CD4-positive, alpha-beta memory T cell (primary cell): ENCODE results near the gene RIMOC1. TPM values are rescaled to one million over a fixed set of nuclear protein-coding genes. Genes with fewer than 3 reads are reported as not detected.
A peak's percentile ranks its signal among the peaks of the same experiment; 100 is the strongest.

Experiments
- CTCF ChIA-PET: fragments of 350-600 bp; sonication (Branson Sonifier 250); formaldehyde crosslinking; loops from one replicate; lab custom pipeline; 2021; ENCODE audit warnings: inconsistent platforms; ENCODE audit not compliant: partially characterized antibody; lab: Charles Lee
- POLR2A ChIA-PET: fragments of 350-600 bp; sonication (Branson Sonifier 250); formaldehyde crosslinking; loops from one replicate; lab custom pipeline; 2021; ENCODE audit not compliant: partially characterized antibody; lab: Charles Lee
- DNase-seq, 5 donors: peaks; one replicate each; pipeline versions ENCODE4 v3.0.0 to v3.0.0-alpha.2; 2020 to 2022; ENCODE audit warnings: mixed read lengths in 1 of 5
- H3K27ac ChIP-seq: one replicate; pipeline ENCODE4 v1.7.0; 2013; ENCODE audit warnings: low read depth, low read length
- H3K27me3 ChIP-seq: 2 replicates; pipeline ENCODE4 v1.7.0; 2013; ENCODE audit warnings: mild to moderate bottlenecking, low read length, moderate library complexity; ENCODE audit not compliant: insufficient read depth
- H3K36me3 ChIP-seq: 2 replicates; pipeline ENCODE4 v1.7.0; 2013; ENCODE audit warnings: mild to moderate bottlenecking, low read length, moderate library complexity; ENCODE audit not compliant: insufficient read depth
- H3K4me1 ChIP-seq: 2 replicates; pipeline ENCODE4 v1.7.0; 2013; ENCODE audit warnings: mild to moderate bottlenecking, low read length, moderate library complexity; ENCODE audit not compliant: insufficient read depth
- H3K4me3 ChIP-seq, 2 donors: one replicate each; pipeline ENCODE4 v1.7.0; 2013; ENCODE audit warnings: low read length in 2 of 2, mild to moderate bottlenecking in 1 of 2
- H3K9me3 ChIP-seq, 2 donors: one replicate each; pipeline ENCODE4 v1.7.0; 2013; ENCODE audit warnings: low read length in 2 of 2, control low read depth in 1 of 2; ENCODE audit not compliant: control insufficient read depth in 1 of 2
- H3K27ac Mint-ChIP-seq, 7 donors: one replicate each; pipeline ENCODE4 v1.8.0; 2020 to 2021; ENCODE audit warnings: mixed read lengths in 7 of 7, mild to moderate bottlenecking in 6 of 7, inconsistent platforms in 3 of 7, moderate library complexity in 3 of 7
- H3K27me3 Mint-ChIP-seq, 2 donors: one replicate each; pipeline ENCODE4 v1.8.0; 2020 to 2021; ENCODE audit warnings: mixed read lengths in 2 of 2
- H3K36me3 Mint-ChIP-seq, 2 donors: one replicate each; pipeline ENCODE4 v1.8.0; 2020 to 2021; ENCODE audit warnings: mixed read lengths in 2 of 2, inconsistent platforms in 1 of 2, mild to moderate bottlenecking in 1 of 2
- H3K4me1 Mint-ChIP-seq, 4 donors: one replicate each; pipeline ENCODE4 v1.8.0; 2020 to 2021; ENCODE audit warnings: mixed read lengths in 4 of 4, mild to moderate bottlenecking in 1 of 4
- H3K4me3 Mint-ChIP-seq, 8 donors: one replicate each; pipeline ENCODE4 v1.8.0; 2020 to 2021; ENCODE audit warnings: mixed read lengths in 8 of 8, mild to moderate bottlenecking in 7 of 8, moderate library complexity in 6 of 8, inconsistent platforms in 3 of 8
- H3K9me3 Mint-ChIP-seq, 8 donors: one replicate each; pipeline ENCODE4 v1.8.0; 2020 to 2021; ENCODE audit warnings: mixed read lengths in 8 of 8, mild to moderate bottlenecking in 5 of 8, inconsistent platforms in 3 of 8, moderate library complexity in 1 of 8
- intact Hi-C: fragments of 100-400 bp; cut with micrococcal nuclease; formaldehyde crosslinking; loops from one replicate; pipeline ENCODE4 v1.15.1; 2023
- polyA plus RNA-seq, 2 donors: library from polyadenylated mRNA; unstranded; fragments of 300-500 nt; fragmentation: Illumina TruSeq; gene quantifications; one replicate each; pipeline ENCODE4 v1.2.3, GENCODE V29; 2021
- total RNA-seq, 2 experiments: library from RNA; stranded (reverse); gene quantifications; one replicate each; pipeline ENCODE4 v1.2.3, GENCODE V29; 2021

RIMOC1 gene, protein sequence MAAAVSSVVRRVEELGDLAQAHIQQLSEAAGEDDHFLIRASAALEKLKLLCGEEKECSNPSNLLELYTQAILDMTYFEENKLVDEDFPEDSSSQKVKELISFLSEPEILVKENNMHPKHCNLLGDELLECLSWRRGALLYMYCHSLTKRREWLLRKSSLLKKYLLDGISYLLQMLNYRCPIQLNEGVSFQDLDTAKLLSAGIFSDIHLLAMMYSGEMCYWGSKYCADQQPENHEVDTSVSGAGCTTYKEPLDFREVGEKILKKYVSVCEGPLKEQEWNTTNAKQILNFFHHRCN
- 10 to 100 TPM; 33.1 to 33.7 TPM for total RNA-seq
- polyA plus RNA-seq = 10 to 100 TPM in 1 of 2 donors, 1 to 10 TPM in 1; 3.9 to 10.5 TPM

DNA sequence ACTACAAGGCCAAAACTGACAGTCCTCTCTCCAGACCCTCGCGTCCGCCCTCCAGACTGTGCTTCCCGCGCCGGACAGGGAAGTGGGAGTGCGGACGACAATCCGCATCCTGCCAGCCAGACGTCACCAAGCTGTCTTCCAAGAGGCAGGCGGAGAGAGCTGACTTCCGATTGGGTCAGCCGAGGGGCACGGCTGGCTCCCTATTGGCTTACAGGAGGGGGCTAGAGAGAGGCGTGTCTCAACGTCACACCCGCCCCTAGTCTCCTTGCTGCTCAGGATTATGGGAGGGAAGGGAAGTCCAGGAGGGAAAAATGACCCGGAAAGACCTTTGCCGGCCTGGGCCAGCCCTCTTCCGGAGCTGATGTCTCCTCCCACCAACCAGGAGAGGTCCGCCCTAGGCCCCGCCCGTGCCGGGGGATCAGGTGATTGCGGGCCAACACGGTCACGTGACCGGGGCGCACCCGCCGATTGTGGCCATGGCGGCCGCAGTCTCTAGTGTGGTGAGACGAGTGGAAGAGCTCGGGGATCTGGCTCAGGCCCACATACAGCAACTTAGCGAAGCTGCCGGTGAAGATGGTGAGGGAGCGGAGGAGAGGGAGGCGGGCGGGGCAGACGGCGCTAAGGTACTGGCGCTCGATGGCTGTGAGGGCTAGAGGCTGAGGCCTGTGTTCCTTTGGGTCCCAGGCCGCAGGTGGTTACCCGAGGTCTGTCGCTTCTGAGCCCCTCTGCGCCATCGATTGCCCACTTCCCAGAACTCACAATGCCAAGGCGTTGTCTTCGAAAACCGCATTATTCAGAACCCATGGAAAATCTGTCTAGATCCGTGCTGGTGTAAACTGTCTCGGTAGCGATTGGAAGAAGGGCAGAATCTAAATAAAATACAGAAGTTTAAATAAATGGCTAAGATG is at the start of gene RIMOC1:
RIMOC1 (plus strand) TSS at position 453 of the 908 bp plus-strand sequence; CDS start at position 477, 24 bp downstream.
- peak; percentile 96 to 98 (median 98) for DNase-seq
- Mint-ChIP-seq H3K9me3 (peaks cover 0 to 3% (median 0%) of the 10 kb centered on the region in 8 donors), H3K4me1 (peaks cover 22 to 48% (median 29%) of the 10 kb centered on the region in 4 donors), H3K36me3 (peaks cover 18 to 34% of the 10 kb centered on the region in 2 donors), H3K27ac (peak within 1 kb of the TSS; percentile 96 to 100 (median 97)), H3K4me3 (peak within 1 kb of the TSS; percentile 93 to 99 (median 98)), H3K27me3 (peaks cover 0 to 2% of the 10 kb centered on the region in 2 donors)
- H3K27ac ChIP-seq = peak within 1 kb of the TSS; percentile 74
- ChIA-PET POLR2A (interaction anchor here (0.6 to 3.0 kb wide), 30 partner anchors 9 to 1653 kb away, joined by 3 to 85 read pairs (median 5); partner anchors contain the start of genes FBXO4, OXCT1, RPL37 and TMEM267), CTCF (interaction anchor here (0.8 to 2.3 kb wide), 11 partner anchors 10 to 1580 kb away, joined by 3 to 11 read pairs (median 4); partner anchors contain the start of genes FBXO4, OXCT1 and TMEM267)
- H3K4me3 ChIP-seq = peak within 1 kb of the TSS; percentile 82 to 90
- H3K9me3 ChIP-seq = no peaks in the 10 kb centered on the region
- peaks cover 16% of the 10 kb centered on the region for H3K36me3 ChIP-seq
- peaks cover 16% of the 10 kb centered on the region for H3K4me1 ChIP-seq
- intact Hi-C loops = loop anchor here (1.0 to 5.0 kb wide), 8 partner anchors 21 to 1580 kb away; partner anchors contain the start of genes FBXO4, OXCT1, PRKAA1 and RPL37
- no peaks in the 10 kb centered on the region for H3K27me3 ChIP-seq

DNA sequence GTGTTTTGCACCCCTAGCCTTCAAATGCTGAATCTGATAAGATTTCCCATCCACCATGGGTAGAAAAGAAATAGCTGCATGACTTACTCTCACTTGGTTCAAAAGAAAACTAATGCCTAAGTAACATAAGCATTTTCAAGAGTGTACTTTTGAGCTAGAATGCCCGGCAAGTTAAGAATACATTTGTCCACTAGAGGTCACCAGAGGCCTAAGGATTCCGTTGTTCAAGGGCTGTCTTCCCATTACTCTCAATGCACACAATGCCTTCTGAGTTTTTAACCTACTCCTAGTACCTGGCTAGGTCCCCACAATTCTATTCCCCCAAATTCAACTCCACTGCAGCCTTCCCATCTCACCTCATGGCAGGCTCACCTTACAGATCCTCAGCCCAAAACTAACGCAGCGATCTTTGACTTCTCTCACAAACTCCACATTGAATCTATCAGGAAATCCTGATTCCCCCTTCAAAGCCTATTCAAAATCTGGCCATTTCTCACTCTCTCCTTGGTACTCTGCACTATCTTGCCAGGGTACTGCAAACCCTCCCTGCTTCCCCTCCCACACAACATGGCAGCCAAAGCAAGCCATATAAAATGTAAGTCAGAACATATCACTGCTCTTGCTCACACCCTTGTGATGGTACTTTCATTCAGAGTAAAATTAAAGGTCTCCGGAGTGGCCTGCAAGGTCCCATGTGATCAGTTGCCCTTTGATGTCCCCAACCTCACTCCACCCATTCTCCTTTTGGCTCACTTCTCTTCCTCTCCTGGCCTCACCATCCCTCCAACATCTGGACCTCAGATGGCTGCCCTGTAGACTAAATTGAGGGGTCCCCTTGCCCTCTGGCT is 47.3 kb upstream of the RIMOC1 start:
- Histone ChIP-seq H3K27me3 (no peaks in the 10 kb centered on the region), H3K4me1 (no peaks in the 10 kb centered on the region), H3K4me3 (no peak overlapping the region), H3K36me3 (peaks cover 30% of the 10 kb centered on the region), H3K9me3 (no peaks in the 10 kb centered on the region), H3K27ac (no peak overlapping the region)
- CTCF ChIA-PET = interaction anchor here (0.9 to 9.2 kb wide), 30 partner anchors 9 to 1032 kb away, joined by 3 to 196 read pairs (median 5); partner anchors contain the start of genes FBXO4 and RIMOC1
- intact Hi-C loops = loop anchor here (1.0 to 5.0 kb wide), 9 partner anchors 47 to 1540 kb away; partner anchors contain the start of genes FBXO4 and RIMOC1
- no peak overlapping the region for H3K4me3 Mint-ChIP-seq
- no peak overlapping the region for H3K27ac Mint-ChIP-seq
- H3K27me3 Mint-ChIP-seq = no peaks in the 10 kb centered on the region
- POLR2A ChIA-PET = interaction anchor here (0.6 to 2.3 kb wide), 6 partner anchors 9 to 200 kb away, joined by 3 to 17 read pairs (median 7); partner anchors contain the start of genes FBXO4 and RIMOC1
- H3K9me3 Mint-ChIP-seq = no peaks in the 10 kb centered on the region
- peak; percentile 66 to 77 (median 70) for DNase-seq
- H3K4me1 Mint-ChIP-seq = peaks cover 7 to 10% (median 9%) of the 10 kb centered on the region in 4 donors
- peaks cover 27 to 52% of the 10 kb centered on the region in 2 donors for H3K36me3 Mint-ChIP-seq

DNA sequence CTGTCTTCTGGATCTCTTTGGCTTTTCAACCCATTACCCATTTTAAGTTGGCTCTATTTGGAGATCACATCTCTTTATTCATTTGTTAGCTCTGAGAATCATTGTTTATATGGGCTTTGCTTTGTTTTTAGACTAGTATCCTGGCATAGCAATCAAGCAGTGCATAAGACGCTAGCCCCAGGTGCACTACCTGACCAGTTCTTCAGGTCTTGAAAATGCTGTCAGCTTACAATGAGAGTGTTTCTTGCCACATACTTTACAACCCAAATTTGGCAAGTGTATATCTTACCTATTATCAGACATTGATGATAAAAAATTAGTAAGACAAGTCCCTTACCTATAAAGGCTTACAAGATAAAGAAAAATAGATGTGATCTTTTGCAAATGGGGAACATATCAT is 46.2 kb upstream of the RIMOC1 start:
- no peaks in the 10 kb centered on the region for H3K4me1 ChIP-seq
- no peak overlapping the region for H3K4me3 ChIP-seq
- Mint-ChIP-seq H3K27ac (peak overlapping the region in 3 of 7 donors; percentile 54 to 60 (median 59)), H3K9me3 (no peaks in the 10 kb centered on the region), H3K27me3 (no peaks in the 10 kb centered on the region), H3K36me3 (peaks cover 18 to 47% of the 10 kb centered on the region in 2 donors), H3K4me3 (no peak overlapping the region), H3K4me1 (peaks cover 9 to 11% (median 10%) of the 10 kb centered on the region in 4 donors)
- intact Hi-C loops = loop anchor here (1.0 to 5.0 kb wide), 4 partner anchors 147 to 1539 kb away; no protein-coding TSS in a partner anchor
- no peaks in the 10 kb centered on the region for H3K27me3 ChIP-seq
- CTCF ChIA-PET = interaction anchor here (1.0 to 9.2 kb wide), 6 partner anchors 19 to 726 kb away, joined by 3 to 196 read pairs (median 8); no protein-coding TSS in a partner anchor
- POLR2A ChIA-PET = interaction anchor here (0.8 to 2.3 kb wide), 2 partner anchors 13 to 68 kb away, joined by 3 to 17 read pairs; partner anchors contain the start of gene FBXO4
- DNase-seq = no peak
- H3K36me3 ChIP-seq = peaks cover 24% of the 10 kb centered on the region
- H3K9me3 ChIP-seq = no peaks in the 10 kb centered on the region
- no peak overlapping the region for H3K27ac ChIP-seq

DNA sequence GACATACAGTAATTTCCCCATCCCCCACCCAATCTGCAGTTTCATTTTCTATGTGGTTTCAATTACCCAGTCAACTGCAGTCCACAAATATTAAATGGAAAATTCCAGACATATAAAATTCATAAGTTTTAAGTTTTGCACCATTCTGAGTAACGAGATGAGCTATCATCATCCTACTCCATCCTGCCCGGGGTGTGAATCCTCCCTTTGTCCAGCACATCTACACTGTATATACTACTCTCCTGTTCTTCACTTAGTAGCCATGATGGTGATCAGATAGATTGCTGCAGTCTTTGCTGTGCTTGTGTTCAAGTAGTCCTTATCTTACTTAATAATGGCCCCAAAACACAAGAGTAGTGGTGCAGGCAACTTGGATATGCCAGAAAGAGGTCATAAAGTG is 45.3 kb upstream of the RIMOC1 start:
- Mint-ChIP-seq H3K9me3 (no peaks in the 10 kb centered on the region), H3K4me1 (peaks cover 15 to 18% (median 17%) of the 10 kb centered on the region in 4 donors), H3K36me3 (peaks cover 11 to 41% of the 10 kb centered on the region in 2 donors), H3K27ac (peak overlapping the region in 6 of 7 donors; percentile 10 to 83 (median 47)), H3K27me3 (no peaks in the 10 kb centered on the region), H3K4me3 (no peak overlapping the region)
- ChIA-PET CTCF (interaction anchor here (1.0 to 9.2 kb wide), 8 partner anchors 9 to 725 kb away, joined by 3 to 196 read pairs (median 5); partner anchors contain the start of genes FBXO4 and RIMOC1), POLR2A (interaction anchor here (0.8 to 1.2 kb wide), 2 partner anchors 12 to 45 kb away, joined by 3 to 4 read pairs; partner anchors contain the start of gene RIMOC1)
- DNase-seq = no peak
- H3K27me3 ChIP-seq = no peaks in the 10 kb centered on the region
- no peak overlapping the region for H3K27ac ChIP-seq
- H3K9me3 ChIP-seq = no peaks in the 10 kb centered on the region
- H3K4me3 ChIP-seq = no peak overlapping the region
- H3K4me1 ChIP-seq = peaks cover 7% of the 10 kb centered on the region
- peaks cover 19% of the 10 kb centered on the region for H3K36me3 ChIP-seq
- intact Hi-C loops = loop anchor here (5.0 kb wide), 1 partner anchor 1538 kb away; no protein-coding TSS in a partner anchor

DNA sequence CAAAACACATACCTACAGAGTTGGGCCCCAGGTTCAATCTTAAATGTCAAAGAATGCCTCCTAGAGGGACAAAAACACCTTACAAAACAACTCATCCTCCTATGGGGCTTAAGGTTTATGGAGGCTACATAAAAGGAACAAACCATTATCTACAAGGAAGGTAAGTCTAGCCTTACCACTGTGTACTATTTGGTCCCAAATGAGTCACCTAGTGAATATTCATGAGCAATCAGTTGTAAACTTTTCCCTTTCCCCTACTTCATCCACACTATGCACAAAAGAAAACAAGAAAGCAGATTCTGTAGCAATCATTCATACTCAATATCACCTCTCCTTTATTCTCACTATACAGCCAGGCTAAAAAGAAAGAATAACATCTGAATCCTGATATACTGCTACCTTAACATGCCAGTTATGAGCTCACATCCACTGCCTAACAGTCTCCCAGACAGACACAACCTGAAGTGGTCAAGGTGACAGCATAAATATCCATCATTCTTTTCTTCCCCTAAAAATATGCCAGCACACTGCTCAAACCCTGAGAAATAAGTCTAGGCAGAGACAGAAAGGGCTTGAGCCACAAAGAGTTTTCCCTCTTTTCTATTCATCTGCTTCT is 40.2 kb upstream of the RIMOC1 start:
- peaks cover 54% of the 10 kb centered on the region for H3K4me1 ChIP-seq
- peaks cover 49 to 66% (median 58%) of the 10 kb centered on the region in 4 donors for H3K4me1 Mint-ChIP-seq
- intact Hi-C loops = no loop called here
- peaks cover 6 to 23% of the 10 kb centered on the region in 2 donors for H3K36me3 Mint-ChIP-seq
- H3K27me3 ChIP-seq = no peaks in the 10 kb centered on the region
- H3K27ac ChIP-seq = no peak overlapping the region
- no peaks in the 10 kb centered on the region for H3K9me3 Mint-ChIP-seq
- peaks cover 9% of the 10 kb centered on the region for H3K36me3 ChIP-seq
- no peak overlapping the region for H3K4me3 ChIP-seq
- H3K9me3 ChIP-seq = no peaks in the 10 kb centered on the region
- DNase-seq = no peak
- H3K4me3 Mint-ChIP-seq = peak overlapping the region in 2 of 8 donors; percentile 2 to 35
- peak overlapping the region; percentile 8 to 80 (median 71) for H3K27ac Mint-ChIP-seq
- ChIA-PET POLR2A (interaction anchor here (1.1 to 2.9 kb wide), 3 partner anchors 8 to 41 kb away, joined by 3 to 8 read pairs (median 4); partner anchors contain the start of gene RIMOC1), CTCF (interaction anchor here (1.0 to 1.5 kb wide), 3 partner anchors 59 to 194 kb away, joined by 3 to 6 read pairs (median 3); no protein-coding TSS in a partner anchor)
- no peaks in the 10 kb centered on the region for H3K27me3 Mint-ChIP-seq
